Progenitor cell of endocrine pancreas (in vitro differentiated cells): ENCODE measurements around the gene KRTAP4-7. TPM values are rescaled to one million over a fixed set of nuclear protein-coding genes. Genes with fewer than 3 reads are reported as not detected.
"Not testable (repeated sequence)": the region's sequence is repeated elsewhere in the genome, so short reads cannot be mapped to it uniquely, and the experiment has no call there.

Experiments used
- DNase-seq: peaks from one replicate; pipeline ENCODE4 v3.0.0; 2021; ENCODE audit warnings: low spot score; ENCODE audit not compliant: unreplicated experiment
- H3K27ac Mint-ChIP-seq: 2 replicates; pipeline ENCODE4 v1.8.0; 2021; ENCODE audit warnings: mild to moderate bottlenecking, moderate library complexity, mixed read lengths
- H3K27me3 Mint-ChIP-seq: 2 replicates; pipeline ENCODE4 v1.8.0; 2021; ENCODE audit warnings: mixed read lengths
- H3K36me3 Mint-ChIP-seq: 2 replicates; pipeline ENCODE4 v1.8.0; 2022; ENCODE audit warnings: mixed read lengths; ENCODE audit not compliant: insufficient read depth
- H3K4me1 Mint-ChIP-seq: 2 replicates; pipeline ENCODE4 v1.8.0; 2021; ENCODE audit warnings: low read depth, mixed read lengths
- H3K4me3 Mint-ChIP-seq: 2 replicates; pipeline ENCODE4 v1.8.0; 2021; ENCODE audit warnings: low read depth, mild to moderate bottlenecking, moderate library complexity, mixed read lengths
- H3K9me3 Mint-ChIP-seq: 2 replicates; pipeline ENCODE4 v1.8.0; 2021; ENCODE audit warnings: low read depth, mixed read lengths
- CTCF ChIP-seq: fragments of 200-600 bp; sonication (generic); IDR thresholded peaks from one replicate; pipeline ENCODE4 v1.5.0; 2021; ENCODE audit warnings: antibody characterized with exemption, mild to moderate bottlenecking; ENCODE audit not compliant: unreplicated experiment
- long read RNA-seq: library from polyadenylated mRNA; unstranded; transcript quantifications from one replicate; pipeline ENCODE4 v2.0.0, GENCODE V29; 2020
- total RNA-seq: library from RNA; stranded (reverse); gene quantifications from 2 replicates; pipeline ENCODE4 v1.2.1, GENCODE V29; 2021

KRTAP4-7 gene
- total RNA-seq: not detected in 2 replicates
- long read RNA-seq: 0 reads

DNA sequence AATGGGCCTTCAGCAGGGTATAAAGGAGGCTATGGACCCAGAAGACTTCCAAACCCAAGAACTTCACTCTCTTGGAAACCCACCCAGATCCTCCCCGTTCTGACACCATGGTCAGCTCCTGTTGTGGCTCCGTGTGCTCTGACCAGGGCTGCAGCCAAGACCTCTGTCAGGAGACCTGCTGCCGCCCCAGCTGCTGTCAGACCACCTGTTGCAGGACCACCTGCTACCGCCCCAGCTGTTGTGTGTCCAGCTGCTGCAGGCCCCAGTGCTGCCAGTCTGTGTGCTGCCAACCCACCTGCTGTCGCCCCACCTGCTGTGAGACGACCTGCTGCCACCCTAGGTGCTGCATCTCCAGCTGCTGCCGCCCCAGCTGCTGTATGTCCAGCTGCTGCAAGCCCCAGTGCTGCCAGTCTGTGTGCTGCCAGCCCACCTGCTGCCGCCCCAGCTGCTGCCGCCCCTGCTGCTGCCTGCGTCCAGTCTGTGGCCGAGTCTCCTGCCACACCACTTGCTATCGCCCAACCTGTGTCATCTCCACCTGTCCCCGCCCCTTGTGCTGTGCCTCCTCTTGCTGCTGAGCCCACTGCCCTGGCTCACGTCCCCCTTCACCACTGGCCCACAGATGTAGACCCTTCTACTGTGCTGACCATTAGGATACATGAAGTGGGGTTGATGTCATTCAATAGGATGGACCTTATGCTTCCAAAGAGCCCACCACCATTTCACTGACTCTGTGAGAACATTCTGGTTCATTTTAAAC lies at the start of gene KRTAP4-7:
KRTAP4-7 (plus strand) TSS at position 51 of the 757 bp plus-strand sequence; CDS start at position 108, 57 bp downstream.
- not testable (repeated sequence) for H3K36me3 Mint-ChIP-seq, H3K27ac Mint-ChIP-seq, H3K9me3 Mint-ChIP-seq, H3K4me3 Mint-ChIP-seq, H3K27me3 Mint-ChIP-seq, DNase-seq
- H3K4me1 Mint-ChIP-seq: peaks cover 18% of the 10 kb centered on the region

DNA sequence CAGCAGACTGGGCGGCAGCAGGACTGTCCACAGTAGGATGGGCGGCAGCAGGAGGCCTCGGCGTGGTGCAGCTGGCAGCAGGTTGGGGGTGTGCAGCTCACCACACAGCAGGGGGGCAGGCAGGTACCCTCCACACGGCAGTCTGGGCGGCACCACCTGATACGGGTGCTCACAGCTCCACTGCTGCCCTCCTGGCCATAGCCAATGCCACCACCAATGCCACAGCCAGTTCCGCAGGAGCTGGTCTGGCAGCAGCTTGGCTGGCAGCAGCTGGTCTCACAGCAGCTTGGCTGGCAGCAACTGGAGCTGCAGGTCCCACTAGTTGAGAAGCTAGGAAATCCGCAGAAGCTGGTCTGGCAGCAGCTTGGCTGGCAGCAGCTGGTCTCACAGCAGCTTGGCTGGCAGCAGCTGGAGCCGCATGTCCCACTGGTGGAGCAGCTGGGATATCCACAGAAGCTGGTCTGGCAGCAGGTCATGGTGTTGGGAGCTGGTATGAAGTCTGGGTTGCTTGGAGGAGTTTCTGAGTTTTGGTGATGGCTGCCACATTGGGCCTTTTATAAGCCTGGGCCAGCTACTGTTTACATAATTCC lies 49.5 kb upstream of the KRTAP4-7 start, which contains the start of gene KRTAP1-3:
KRTAP1-3 (minus strand) TSS at position 529 of the 590 bp plus-strand sequence; CDS start at position 476, 53 bp downstream.
- H3K4me3 Mint-ChIP-seq: not testable (repeated sequence)

GRCh38 chr17:41037853-41038350 lies 46.0 kb upstream of the KRTAP4-7 start:
- H3K4me1 Mint-ChIP-seq: peaks cover 3% of the 10 kb centered on the region
- DNase-seq: no peak
- no peak for TF ChIP-seq CTCF

More for the DNA sequence above, 49.5 kb upstream of the KRTAP4-7 start, which contains the start of gene KRTAP1-3:
- H3K9me3 Mint-ChIP-seq, H3K36me3 Mint-ChIP-seq, DNase-seq, H3K27ac Mint-ChIP-seq, H3K4me1 Mint-ChIP-seq, H3K27me3 Mint-ChIP-seq: not testable (repeated sequence)

DNA sequence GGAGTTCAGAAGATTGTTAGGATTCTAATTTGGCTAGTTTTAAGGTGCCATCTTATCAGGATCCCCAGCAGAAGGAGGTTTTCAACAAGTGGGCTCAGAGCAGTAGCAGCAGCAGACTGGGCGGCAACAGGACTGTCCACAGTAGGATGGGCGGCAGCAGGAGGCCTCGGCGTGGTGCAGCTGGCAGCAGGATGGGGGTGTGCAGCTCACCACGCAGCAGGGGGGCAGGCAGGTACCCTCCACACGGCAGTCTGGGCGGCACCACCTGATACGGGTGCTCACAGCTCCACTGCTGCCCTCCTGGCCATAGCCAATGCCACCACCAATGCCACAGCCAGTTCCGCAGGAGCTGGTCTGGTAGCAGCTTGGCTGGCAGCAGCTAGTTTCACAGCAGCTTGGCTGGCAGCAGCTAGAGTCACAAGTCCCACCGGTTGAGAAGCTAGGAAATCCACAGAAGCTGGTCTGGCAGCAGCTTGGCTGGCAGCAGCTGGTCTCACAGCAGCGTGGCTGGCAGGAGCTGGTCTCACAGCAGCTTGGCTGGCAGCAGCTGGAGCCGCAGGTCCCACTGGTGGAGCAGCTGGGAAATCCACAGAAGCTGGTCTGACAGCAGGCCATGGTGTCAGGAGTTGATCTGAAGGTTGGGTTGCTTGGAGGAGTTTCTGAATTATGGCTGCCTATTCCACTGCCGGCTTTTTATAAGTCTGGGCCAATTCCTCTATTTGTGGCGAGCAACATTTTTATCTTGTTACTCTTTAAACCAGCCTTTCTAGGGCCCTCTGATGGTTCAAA lies 43.0 kb upstream of the KRTAP4-7 start, which contains the start of gene KRTAP1-1:
KRTAP1-1 (minus strand) TSS at position 668 of the 789 bp plus-strand sequence; CDS start at position 615, 53 bp downstream.
- peaks cover 13% of the 10 kb centered on the region for H3K9me3 Mint-ChIP-seq
- H3K4me3 Mint-ChIP-seq, H3K36me3 Mint-ChIP-seq, DNase-seq, H3K27me3 Mint-ChIP-seq, H3K4me1 Mint-ChIP-seq: not testable (repeated sequence)
- peak within 1 kb of the TSS; percentile 81 for H3K27ac Mint-ChIP-seq

More at GRCh38 chr17:41037853-41038350, 46.0 kb upstream of the KRTAP4-7 start:
- Mint-ChIP-seq H3K4me3 (no peak overlapping the region), H3K27me3 (no peaks in the 10 kb centered on the region), H3K27ac (no peak overlapping the region), H3K36me3 (no peaks in the 10 kb centered on the region), H3K9me3 (peaks cover 8% of the 10 kb centered on the region)

DNA sequence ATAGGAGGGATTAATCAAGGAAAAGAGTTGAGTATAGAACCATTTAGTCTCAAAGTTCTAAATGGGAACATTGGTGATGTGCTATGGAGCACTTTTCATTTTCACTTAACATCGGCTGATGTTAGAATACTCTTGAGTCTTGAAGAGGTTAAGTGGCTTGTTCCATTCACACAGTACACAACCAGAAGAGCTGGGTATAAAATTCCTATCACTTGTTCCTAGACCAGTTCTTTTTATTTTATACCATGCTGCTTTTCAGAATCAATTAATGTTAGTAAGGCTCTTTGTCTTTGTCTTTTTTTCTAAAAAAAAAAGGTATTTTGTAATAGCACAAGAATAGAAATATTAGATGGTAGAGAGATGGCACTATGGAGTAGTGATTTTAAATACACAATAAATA lies 41.0 kb upstream of the KRTAP4-7 start:
- Mint-ChIP-seq H3K4me1 (peaks cover 3% of the 10 kb centered on the region), H3K36me3 (no peaks in the 10 kb centered on the region), H3K9me3 (peaks cover 13% of the 10 kb centered on the region), H3K4me3 (no peak overlapping the region), H3K27me3 (no peaks in the 10 kb centered on the region), H3K27ac (no peak overlapping the region)
- no peak for DNase-seq
- no peak for TF ChIP-seq CTCF

DNA sequence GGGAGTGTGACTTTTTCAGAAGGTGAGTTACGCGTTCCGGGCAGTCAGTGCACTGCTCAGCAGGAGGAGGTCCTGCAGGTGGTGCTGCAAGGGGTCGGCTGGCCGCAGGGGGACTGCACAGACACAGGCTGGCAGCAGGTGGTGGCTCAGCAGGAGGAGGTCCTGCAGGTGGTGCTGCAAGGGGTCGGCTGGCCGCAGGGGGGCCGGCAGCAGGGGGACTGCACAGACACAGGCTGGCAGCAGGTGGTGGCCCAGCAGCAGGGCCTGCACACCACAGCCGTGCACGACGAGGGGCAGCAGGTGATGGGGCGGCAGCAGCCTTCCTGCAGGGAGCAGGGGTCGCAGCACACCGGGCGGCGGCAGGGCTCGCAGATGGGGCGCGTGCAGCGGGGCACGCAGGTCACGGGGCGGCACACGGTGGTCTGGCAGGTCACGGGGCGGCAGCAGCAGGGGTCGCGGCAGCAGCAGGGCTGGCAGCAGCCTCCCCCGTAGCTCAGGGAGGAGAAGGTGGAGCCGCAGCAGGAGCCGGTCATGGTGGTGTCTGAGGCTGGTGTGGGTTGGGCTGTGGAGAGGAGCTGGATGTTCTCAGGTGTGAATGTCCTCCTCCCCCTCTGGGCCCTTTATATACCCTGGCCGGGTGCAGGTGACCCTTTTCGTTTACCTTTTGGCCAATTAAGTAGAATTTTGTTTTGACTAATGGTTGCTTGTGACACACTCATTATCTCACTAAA lies 37.0 kb upstream of the KRTAP4-7 start, which contains the start of gene KRTAP2-1:
KRTAP2-1 (minus strand) TSS at position 582 of the 731 bp plus-strand sequence; CDS start at position 533, 49 bp downstream.
- H3K36me3 Mint-ChIP-seq, H3K4me1 Mint-ChIP-seq, H3K4me3 Mint-ChIP-seq, H3K27me3 Mint-ChIP-seq, H3K27ac Mint-ChIP-seq, DNase-seq: not testable (repeated sequence)
- H3K9me3 Mint-ChIP-seq: peaks cover 13% of the 10 kb centered on the region
